Coronary artery (tissue), 2 donors: ENCODE data around the gene LITAF.

Experiments used
- DNase-seq: peaks from one replicate; pipeline ENCODE4 v3.0.0-alpha.2; 2017; ENCODE audit warnings: low spot score
- H3K27ac ChIP-seq, 2 donors: fragments of 200-600 bp; sonication (generic); one replicate each; pipeline ENCODE4 v1.5.1; 2016 to 2019
- H3K4me3 ChIP-seq: fragments of 200-600 bp; sonication (generic); 2 replicates; pipeline ENCODE4 v1.5.1; 2016; ENCODE audit warnings: mild to moderate bottlenecking, moderate library complexity
- CTCF ChIP-seq: fragments of 200-600 bp; sonication (generic); IDR thresholded peaks from one replicate; pipeline ENCODE4 v1.5.1; 2019; ENCODE audit warnings: antibody characterized with exemption

The LITAF gene

DNA sequence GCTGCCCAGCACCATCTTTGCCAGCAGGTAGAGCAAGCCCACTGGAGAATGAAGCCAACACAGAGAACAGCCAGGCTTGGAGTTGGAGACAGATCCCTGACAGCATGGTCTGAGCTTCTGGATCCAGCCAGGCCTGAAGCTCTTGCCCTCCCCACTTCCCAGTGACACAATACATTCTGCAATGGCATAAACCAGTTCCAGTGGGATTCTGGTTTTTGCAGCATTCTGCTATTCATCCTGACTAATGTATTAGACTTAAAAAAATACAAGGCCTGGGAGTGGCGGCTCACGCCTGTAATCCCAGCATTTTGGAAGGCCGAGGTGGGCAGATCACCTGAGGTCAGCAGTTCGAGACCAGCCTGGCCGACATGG, 40.6 kb upstream of the LITAF start:
- no peak overlapping the region for H3K4me3 ChIP-seq
- peak overlapping the region in 1 of 2 donors; percentile 62 for H3K27ac ChIP-seq
- no peak for TF ChIP-seq CTCF
- DNase-seq = no peak

DNA sequence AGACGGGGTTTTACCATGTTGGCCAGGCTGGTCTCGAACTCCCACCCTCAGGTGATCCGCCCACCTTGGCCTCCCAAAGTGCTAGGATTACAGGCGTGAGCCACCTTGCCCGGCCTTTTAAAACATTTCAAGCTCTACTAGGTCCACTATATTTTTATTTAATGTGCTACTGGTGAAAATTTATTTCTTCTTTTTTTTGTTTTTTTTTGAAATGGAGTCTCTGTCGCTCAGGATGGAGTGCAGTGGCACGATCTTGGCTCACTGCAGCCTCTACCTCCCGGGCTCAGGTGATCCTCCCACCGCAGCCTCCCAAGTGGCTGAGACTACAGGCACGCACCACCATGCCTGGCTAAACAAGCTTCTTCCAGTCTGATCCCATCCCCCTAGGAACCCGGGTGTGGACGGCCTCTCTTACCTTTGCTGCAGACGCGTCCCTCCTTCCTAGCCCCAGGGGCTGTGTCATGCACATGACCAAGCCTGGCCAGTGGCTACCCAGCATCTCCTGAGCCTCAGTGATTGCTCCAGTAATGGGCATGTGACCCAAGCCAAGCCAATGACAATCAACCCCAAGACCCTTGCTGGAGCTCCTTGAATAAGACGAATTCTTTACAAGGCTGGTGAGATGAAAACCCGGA, 40.1 kb upstream of the LITAF start:
- Histone ChIP-seq H3K4me3 (no peak overlapping the region), H3K27ac (peak overlapping the region in 1 of 2 donors; percentile 62)
- TF ChIP-seq CTCF = no peak

DNA sequence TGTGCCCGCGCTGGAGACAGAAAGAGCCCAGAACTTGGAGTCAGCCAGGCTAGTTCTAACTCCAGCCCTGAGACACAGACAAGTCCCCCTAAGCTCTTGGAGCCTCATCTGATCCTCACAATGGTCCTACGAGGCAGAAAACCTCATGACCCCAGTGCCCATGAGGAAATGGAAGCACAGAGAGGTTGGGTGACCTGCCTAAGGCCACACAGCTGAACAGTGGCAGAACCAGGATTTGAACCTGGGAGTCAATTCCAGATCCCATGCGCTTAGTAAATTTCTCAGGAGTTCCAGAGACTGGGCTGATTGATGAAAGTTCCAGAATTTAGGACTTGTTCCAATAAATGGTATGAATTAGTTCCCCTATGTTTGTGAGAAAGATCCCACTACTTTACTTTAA, 39.0 kb upstream of the LITAF start:
- no peak for TF ChIP-seq CTCF
- no peak overlapping the region for H3K27ac ChIP-seq
- DNase-seq = no peak
- no peak overlapping the region for H3K4me3 ChIP-seq

More for the DNA sequence above, 40.1 kb upstream of the LITAF start:
- no peak for DNase-seq

GRCh38 chr16:11624636-11625607, 38.2 kb upstream of the LITAF start:
- no peak overlapping the region for H3K4me3 ChIP-seq
- TF ChIP-seq CTCF = no peak
- no peak for DNase-seq
- H3K27ac ChIP-seq = peak overlapping the region in 1 of 2 donors; percentile 21

- TF ChIP-seq CTCF = no peak
- no peak overlapping the region for H3K27ac ChIP-seq
- no peak overlapping the region for H3K4me3 ChIP-seq
- no peak for DNase-seq
Measured at GRCh38 chr16:11624205-11624604, 37.5 kb upstream of the LITAF start.

GRCh38 chr16:11621920-11622651, 35.4 kb upstream of the LITAF start:
- no peak for TF ChIP-seq CTCF
- Histone ChIP-seq H3K4me3 (peak overlapping the region; percentile 60), H3K27ac (peak overlapping the region in 1 of 2 donors; percentile 63)
- no peak for DNase-seq
